Activated CD8-positive, alpha-beta memory T cell treated with anti-CD3 and anti-CD28 coated beads for 48 hours (primary cell): ENCODE data around the gene DMKN.
A peak's percentile ranks its signal among the peaks of the same experiment; 100 is the strongest.

Experiments used
- DNase-seq, 3 experiments: peaks; one replicate each; pipeline ENCODE4 v3.0.0-alpha.2; 2020; ENCODE audit warnings: low read depth in 2 of 3, low spot score in 2 of 3

The DMKN gene

DNA sequence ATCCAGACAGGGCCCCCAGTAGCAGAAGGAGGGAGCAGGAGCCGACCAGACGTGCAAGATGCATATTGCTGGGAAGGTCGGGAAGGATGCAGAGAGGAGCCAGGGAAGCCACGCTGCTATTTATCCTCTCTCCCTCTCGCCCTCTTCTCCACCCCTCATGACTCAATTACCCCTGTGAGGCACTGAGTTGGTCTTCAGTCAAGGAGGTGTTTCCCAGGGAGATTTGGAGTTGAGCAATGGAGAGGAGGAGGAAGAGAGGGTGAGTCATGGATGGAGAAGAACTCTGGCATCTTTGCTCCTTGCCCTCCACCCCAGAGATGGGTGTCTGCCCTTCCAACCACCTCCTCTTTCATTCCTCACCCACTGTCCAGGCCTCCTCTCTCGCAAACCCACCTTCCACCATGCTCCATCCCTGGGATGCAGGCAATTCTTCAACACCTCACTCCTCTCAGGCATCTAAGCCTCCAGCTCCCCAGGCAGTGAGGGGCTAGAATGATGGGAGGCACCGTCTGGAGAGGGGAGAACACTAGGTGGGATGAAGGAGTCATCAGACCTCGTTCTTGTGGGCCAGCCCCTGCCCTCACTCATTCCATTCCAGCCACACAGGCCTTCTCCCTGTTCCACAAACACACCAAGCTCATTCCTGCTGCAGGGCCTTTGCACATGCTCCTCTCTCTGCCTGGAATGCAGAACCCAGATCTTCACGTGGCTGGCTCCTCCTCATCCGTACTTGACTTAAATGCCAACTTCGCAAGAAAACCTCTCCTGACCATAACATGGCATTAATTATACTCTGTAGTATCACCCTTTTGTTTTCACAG is 15.0 kb upstream of the DMKN start, which contains the start of gene SBSN:
SBSN (minus strand) TSS at position 94 of the 821 bp plus-strand sequence; CDS start at position 64, 30 bp downstream.
- DNase-seq = no peak

DNA sequence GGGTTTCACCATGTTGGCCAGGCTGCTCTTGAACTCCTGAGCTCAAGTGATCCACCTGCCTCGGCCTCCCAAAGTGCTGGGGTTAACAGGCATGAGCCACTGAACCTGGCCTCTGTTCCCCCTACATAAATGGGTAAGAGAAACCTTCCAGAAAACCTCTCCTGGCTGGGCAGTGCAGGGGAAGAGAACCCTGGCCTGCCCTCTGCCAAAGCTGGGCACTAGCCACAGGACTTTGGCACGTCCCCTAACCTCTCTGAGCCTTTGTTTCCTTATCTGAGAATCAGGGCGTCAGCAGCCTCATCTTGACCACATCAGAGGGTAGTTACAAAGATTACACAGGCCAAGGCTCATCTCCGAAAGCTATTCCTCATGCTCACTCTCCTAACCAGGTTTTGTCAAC is 12.4 kb upstream of the DMKN start:
- no peak for DNase-seq

DNA sequence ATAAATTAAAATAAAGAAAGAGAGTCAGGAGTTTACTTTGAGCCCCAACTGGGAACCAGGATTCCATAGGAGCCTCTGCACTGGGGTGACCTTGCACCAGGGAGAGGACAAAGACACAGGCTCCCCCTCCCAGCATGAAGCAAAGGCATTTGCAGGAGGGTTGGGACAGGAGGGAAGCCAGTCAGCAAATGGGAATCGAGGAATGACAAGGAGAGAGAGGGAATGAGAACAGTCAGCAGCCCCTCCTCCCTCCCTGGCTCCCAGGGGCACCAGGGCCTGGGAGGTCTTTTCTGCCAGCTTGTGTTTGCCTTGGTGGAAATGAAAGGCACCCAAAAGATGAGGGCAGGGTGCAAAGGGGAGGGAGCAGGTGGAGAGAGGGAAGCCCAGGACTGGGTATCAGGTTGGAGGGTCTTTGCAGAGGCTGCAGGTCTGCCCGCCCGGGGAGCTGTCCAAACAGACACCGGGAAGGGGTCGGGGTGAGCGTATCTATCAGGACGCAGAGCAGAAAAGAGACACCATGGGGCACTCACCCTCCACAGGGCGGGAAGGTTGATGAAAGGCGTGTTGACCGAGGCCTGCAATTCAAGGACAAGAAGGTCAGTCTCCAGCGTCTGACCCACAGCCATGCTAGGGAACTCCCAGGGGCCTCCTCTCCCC is 10.9 kb upstream of the DMKN start:
- DNase-seq = no peak

DNA sequence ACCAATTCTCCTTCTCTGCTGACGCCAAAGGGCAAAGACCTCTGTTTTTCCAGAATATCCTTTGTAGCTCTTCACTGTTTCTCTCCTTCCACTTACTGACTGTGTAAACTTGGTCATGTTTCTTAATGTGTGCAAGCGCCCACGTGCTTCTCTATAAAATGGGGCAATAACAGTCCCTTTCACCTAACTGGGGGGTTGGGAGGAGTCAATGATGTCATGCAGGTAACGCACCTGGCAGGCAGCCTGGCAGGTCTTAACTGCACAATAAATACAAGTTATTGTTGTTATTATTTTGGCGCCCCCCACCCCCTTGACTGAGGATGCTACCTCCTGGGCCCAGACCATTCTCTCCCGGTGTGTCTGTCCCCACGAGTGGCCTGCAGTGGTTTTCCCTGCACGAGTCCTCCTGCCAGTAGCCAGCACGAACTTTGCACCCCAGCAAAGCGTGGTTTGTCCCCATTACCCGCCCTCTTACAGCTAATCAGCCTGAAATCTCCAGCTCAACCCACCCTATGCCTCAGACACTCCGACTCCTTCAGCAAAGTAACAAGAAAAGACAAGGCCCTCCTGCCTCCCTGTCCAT is 9.4 kb upstream of the DMKN start:
- DNase-seq = no peak

DNA sequence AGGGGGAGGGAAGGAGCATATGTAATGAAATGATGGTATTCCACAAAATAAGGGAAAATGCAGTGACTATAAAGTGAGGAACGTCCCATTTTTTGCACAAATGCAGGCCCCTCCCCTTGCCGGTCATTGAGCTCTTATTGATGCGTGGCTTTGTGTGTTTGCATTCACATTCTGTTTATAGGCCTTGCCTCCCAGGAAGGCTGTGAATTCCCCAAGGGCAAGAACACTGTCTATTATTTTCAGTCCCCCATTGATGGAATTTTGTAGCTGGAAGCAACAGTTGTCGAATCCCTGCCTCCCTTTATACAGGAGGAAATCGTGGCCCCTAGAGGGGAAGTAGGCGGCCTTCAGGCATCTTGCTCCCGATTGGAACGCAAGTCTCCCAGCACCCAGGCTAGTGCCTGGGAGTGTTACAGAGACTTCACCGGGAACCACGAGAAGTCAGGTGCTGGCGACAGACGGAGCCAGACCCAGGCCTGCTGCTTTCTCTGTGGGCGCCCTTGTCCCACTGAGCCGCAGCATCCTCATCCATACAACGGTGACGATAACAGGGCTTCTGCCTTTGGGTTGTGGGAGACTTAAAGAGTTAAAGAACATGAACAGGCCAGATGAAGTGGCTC is 7.8 kb upstream of the DMKN start:
- DNase-seq = no peak

DNA sequence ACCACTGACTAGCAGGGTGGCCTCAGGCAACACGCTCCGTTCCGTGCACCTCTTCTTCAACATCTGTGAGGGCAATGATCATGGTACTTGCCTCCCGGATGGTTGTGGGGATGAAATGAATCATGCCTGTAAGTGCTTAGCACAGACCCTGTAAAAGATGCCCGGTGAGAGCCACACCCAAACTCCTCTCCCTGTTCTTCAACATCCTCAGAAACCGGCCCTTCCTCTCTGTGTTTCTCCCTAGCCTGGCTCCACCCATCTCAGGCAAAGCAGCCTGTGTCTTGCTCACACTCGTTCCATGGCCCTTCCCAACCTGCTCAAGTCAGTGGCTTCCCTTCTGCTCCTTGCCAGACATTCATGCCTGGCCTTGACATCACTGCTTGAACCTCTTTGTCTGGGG is 5.8 kb upstream of the DMKN start:
- no peak for DNase-seq

DNA sequence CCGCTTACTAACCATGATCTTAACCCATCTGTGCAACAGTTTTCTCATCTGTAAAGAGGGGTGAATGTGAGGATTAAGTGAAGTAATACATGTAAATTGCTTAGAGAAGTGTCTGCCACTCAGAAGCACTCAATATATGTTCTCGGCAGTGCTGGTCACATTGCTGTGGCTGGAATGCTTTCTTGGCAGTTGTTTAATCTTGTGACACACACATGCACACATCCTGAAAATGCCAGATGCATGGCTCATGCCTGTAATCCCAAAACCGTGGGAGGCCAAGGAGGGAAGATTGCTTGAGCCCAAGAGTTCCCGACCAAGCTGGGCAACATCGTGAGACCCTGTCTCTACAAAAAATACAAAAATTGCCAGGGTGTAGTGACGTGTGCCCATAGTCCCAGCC is 4.9 kb upstream of the DMKN start:
- no peak for DNase-seq

DNA sequence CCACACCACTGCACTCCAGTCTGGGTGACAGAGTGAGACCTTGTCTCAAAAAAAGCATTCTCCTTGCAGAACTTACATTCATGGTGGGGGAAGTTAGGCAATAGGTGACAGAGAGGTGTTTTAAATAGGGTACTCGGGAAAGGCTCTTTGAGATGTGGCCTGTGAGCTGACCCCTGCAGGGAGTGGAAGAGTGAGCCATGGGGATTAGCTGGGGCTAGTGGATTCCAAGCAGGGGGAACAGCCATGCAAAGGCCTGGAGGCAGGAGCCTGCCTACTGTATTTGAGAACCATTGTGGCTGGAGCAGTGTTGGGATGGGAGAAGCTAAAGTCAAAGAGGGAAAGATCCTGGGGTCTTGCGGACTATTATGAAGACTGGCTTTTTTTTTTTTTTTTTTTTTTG is 3.9 kb upstream of the DMKN start:
- DNase-seq = no peak

DNA sequence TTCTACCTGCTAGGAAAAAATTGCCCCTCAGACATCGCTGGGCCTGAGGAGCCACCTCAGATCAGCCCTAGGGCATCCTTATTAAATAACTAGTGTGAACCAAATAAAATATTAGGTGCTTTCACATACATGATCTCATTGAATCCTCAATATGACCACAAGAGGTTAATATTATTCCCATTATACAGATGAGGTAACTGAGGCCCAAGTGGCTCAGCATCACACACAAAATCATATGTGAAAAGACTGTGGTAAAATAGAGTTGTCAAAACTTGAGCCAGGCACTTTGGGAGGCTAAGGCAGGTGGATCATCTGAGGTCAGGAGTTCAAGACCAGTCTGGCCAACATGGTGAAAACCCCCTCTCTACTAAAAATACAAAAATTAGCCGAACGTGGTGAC is 2.9 kb upstream of the DMKN start:
- no peak for DNase-seq

DNA sequence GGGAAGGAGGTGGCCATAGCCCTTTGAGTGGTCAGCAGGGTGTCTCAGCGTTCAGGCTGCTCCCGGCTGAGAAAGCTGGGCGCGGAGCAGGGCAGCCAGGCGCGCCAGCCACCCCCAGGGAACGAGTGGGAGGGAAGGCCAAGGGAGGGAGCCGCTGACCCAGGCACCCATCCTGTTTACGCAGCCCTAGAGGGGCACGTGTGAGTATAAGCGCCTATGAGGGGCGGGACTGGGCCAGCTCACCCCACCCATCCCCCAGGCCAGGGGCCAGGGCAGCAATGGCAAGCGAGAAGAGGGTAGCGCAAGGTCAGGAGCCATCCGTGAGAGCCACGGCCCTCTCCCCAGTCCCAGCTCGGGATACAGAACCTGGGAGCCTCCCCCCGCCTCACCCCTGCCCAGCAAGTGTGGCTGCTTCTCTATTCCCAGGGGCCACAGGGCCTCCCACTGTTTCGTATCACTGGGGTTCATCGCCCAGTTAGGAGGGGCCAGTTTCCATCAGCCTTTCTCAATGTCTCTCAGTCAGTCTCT is 897 bp upstream of the DMKN start:
- DNase-seq = no peak

DNA sequence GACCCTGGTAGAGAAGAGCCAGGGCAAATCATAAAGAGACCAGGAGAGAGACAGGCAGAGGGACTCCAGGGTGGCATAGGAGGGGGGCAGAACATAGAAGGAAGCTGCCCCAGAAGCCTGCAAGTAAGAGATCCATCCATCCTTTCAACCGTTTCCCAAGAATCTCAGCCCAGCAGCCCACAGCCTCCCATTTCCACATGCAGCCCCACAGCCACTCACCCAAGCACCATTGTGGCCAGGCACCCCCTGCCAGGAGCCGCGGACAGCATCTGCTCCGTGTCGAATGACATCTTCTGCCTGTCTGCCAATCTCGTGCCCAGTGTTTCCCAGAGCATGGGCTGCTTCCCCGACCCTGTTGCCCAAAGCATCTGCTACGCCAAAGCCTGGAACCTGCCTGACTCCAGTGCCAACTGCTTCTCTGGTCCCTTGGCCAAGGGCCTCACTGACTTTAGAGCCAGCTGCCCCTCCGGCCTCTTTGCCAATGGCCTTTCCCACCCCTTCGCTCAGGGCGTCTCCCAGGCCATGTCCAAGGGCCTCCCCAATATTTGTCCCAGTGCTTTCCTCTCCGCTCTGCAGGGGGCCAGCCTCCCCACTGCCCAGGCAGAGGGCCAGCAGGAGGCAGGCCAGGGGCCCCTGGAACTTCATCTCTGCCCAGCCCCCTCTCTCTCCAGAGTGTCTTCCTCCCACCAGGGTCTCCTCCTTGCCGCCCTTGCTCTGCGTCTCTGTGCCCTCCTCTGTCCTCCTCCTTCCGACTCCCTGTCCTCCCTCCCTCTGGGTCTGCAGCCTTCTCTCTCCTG is 420 bp downstream of the DMKN start:
- DNase-seq = no peak

DNA sequence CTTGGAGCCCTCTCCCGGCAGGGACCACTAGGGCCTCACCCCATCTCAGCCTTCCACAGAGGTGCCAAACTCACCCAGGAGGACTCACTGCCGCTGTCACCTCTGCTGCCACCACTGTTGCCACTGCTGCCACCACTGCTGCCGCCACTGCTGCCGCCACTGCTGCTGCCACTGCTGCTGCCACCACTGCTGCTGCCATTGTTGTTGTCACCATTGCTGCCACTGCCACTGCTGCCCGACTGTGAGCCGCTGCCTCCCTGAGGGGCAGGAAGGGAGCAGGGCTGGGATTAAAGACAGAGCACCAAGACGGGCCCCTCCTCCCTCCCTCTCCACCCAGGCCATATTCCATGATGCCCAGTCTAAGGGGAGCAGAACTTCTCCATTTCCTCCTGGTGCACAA is 2.1 kb downstream of the DMKN start:
- DNase-seq = no peak

DNA sequence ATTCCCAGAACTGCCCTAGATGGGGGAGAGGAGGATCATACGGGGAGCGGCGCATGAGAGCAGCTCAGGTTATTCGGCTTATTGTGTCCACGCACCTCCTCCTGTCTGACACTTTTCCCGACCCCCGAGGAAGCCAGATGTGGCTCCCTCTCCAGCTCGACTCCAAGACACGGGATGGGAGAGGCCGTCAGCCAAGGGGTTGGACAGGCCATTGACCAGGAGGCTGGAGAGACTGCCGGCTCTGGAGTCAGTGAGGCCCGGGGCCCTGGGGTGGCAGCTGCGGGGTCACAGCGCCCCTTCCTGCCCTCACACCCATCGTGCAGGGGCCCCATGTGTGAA is 2.9 kb downstream of the DMKN start:
- no peak for DNase-seq

DNA sequence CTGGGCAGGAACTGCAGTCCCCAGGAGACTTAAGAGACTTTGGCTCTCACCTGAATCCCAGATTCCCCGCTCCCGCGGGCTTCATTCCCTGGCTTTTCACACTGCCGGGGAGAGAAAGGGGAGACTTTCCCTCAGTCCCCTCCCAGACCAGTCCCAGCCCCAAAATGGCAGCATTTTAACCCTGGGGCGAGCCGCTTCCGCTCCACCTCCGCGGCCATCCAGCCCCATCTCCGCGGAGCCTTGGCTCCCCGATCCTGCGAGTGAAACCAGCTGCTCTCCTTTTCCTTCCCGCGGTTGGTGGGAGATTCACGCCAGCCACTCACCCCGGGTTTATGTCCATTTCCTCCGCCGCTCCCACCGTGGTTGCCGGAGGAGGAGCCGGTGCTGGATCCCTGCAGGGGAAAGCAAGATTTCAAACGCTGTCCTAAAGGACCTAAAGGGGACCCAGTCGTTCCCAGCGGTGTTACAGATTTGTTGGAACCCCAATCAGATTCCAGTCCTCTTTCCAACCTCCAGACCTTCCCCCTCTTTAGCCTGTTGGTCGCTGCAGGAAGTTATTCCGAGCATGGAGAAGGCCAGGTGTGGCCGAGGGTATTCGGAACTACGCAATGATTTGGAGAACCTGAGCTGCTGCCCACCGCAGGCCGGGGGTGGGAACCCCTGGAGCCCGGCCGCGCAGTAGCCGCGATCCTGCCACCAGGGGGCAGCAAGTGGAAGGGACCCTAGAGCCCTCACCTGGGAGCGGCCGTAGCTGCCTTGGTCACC is 3.4 kb downstream of the DMKN start:
- peak; percentile 16 to 72 (median 68) for DNase-seq

DNA sequence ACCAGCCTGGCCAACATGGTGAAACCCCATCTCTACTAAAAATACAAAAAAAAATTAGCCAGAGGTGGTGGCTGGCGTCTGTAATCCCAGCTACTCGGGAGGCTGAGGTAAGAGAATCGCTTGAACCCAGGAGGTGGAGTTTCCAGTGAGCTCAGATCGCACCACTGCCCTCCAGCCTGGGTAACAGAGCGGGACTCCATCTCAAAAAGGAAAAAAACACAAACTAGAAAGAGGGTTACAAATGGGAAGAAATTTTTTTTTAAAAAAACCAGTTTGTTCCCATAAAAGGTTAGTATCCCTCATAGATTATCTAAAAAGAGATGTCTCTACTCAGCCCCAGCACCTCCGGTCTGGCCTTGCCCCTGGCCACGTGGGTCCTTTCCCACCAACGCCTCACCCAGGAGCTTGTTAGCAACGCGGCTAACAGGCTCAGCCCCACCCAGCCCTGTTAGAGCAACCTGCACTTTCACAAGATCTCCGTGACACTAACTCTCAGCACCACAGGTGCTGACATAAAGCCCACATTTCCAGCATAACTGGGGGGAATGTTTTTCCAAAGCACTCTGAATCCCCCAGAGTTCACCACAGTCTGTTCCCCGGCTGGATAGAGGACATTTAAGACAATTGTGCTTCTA is 4.3 kb downstream of the DMKN start:
- no peak for DNase-seq

DNA sequence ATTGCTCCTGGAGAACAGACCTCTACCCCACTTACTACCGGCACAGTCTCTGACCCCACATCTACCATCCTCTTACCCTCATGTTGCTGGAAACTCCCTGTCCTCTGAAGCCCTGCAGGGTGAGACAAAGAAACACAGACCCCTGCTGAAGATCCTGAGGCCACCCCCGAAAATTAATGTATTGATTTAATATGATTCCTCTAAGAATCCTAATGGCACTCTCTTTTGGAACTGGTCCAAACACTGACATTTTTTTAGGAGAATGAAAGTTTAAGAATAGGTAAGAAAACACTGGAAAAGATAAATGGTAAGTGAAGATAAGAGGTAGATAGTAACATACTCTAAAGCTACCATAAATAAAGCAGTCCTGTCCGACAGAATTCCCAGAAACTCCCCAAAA is 5.3 kb downstream of the DMKN start:
- DNase-seq = no peak

DNA sequence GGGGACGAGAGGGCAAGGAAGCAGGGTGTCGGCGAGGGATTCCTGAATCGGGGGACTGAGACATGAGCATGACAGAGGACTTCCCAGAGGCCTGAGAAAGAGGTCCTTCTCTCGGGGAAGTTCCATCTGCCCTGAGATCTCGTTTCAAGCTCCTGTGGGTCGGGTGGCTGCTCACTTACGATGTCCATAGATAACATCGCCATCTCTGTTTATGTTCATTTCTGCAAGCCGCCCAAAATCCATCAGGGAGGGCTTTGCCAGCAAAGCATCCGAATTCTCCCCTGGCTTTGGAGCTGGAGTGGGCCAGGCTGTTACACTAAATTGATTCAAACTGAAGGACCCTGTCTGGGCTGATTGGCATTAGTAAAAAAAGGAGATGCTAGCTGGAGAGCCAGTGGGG is 5.9 kb downstream of the DMKN start:
- DNase-seq = no peak

DNA sequence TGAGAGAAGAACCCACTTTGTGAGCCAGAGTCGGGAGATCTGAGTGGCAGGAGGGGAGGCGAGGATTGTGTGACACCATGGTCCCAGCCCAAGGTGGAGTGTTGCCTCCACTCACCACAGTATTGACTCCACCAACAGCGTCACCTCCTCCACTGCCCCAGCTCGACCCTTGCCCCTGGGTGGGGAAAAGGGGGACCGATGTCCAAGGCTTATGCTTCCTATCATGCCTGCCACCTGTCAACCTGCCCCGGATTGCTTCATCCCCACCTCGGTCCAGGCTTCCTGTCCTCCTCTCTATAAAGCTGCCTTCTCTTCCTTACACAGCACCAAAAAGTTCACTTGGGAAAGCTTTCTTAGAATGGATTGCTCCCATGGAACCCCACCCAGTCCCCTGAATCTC is 7.4 kb downstream of the DMKN start:
- DNase-seq = no peak

DNA sequence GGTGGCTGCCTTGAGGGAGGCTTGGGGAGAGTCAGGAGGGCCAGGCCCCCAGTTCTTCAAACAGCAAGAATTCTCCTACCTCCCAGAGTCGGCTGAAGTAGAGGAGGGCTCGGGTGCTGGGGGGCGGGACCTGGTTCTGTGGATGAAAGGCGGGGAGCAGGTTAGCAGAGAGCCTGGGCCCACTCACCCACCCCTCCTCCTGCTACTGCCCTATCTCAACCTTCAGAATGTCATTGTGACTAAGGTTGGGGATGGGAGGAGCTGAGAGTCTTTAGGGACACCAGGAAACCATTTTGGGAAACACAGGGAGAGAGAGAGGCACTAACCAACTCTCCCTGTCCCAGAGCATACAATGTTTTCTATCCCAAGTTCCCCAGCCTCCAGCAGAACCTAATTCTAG is 10.7 kb downstream of the DMKN start:
- DNase-seq = no peak

DNA sequence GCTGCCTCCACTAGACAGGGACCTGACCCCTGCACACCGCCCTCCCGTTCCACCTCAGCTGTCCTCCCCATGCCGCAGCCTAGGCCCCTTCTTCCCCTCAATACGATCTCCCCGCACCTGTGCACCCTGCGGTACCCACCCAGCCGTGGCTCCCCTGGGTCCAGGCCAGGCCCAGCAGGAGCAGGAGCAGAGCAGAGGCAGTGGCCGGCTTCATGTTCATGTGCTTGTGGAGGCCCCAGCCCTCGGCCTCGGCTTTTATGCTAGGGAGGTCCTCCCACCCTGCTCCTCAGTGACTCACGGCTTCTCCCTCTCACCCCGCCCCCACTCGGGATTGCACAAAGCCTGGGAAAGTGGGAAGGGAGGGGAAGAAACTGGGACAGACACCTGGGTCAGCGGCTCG is 11.8 kb downstream of the DMKN start:
- DNase-seq = no peak
